B cell (primary cell): ENCODE data around the gene ARHGEF10L. TPM values are rescaled to one million over a fixed set of nuclear protein-coding genes. Genes with fewer than 3 reads are reported as not detected.

Experiments used
- ATAC-seq: fragments of 200-7000 bp; cut with Tn5 transposase; one replicate; pipeline ENCODE4 v1.10.0; 2021; ENCODE audit warnings: low read depth, mild to moderate bottlenecking, moderate number of reproducible peaks, moderate library complexity
- CTCF ChIA-PET: fragments of 350-600 bp; sonication (Branson Sonifier 250); formaldehyde crosslinking; loops from one replicate; lab custom pipeline; 2021; ENCODE audit warnings: antibody characterized with exemption, inconsistent platforms; lab: Charles Lee
- POLR2A ChIA-PET: fragments of 350-600 bp; sonication (Branson Sonifier 250); formaldehyde crosslinking; loops from one replicate; lab custom pipeline; 2021; ENCODE audit warnings: antibody characterized with exemption; lab: Charles Lee
- DNase-seq: peaks from one replicate; pipeline ENCODE4 v3.0.0; 2013
- H2AFZ ChIP-seq: 2 replicates; pipeline ENCODE4 v1.6.1; 2012; ENCODE audit warnings: mild to moderate bottlenecking, low read depth, low read length; ENCODE audit not compliant: insufficient read depth, poor library complexity, severe bottlenecking
- H3K27ac ChIP-seq, 2 donors: 1 replicate in 1 of 2; 2 replicates in 1 of 2; pipeline ENCODE4 v1.5.1; 2012 to 2013; ENCODE audit warnings: low read length in 2 of 2, mild to moderate bottlenecking in 2 of 2, moderate library complexity in 1 of 2
- H3K27me3 ChIP-seq, 4 experiments: fragments of 200-600 bp in 1 of 4; sonication (generic) in 1 of 4; replicated peaks in 1 of 4; 1 replicate in 2 of 4; 2 replicates in 2 of 4; pipeline versions ENCODE4 v1.6.1 to v1.7.0; 2013 to 2016; ENCODE audit warnings: low read length in 3 of 4, mild to moderate bottlenecking in 2 of 4, mixed read lengths in 1 of 4, moderate library complexity in 1 of 4; ENCODE audit not compliant: insufficient read depth in 4 of 4, control insufficient read depth in 3 of 4; ENCODE audit errors: control extremely low read depth in 1 of 4
- H3K36me3 ChIP-seq, 2 experiments: replicated peaks in 1 of 2; 1 replicate in 1 of 2; 2 replicates in 1 of 2; pipeline versions ENCODE4 v1.6.1 to v1.7.1; 2013; ENCODE audit warnings: low read length in 1 of 2; ENCODE audit not compliant: insufficient read depth in 2 of 2, control insufficient read depth in 1 of 2; ENCODE audit errors: control extremely low read depth in 1 of 2, extremely low read depth in 1 of 2
- H3K4me1 ChIP-seq, 2 donors: fragments of 200-600 bp in 1 of 2; sonication (generic) in 1 of 2; 1 replicate in 1 of 2; 2 replicates in 1 of 2; pipeline versions ENCODE4 v1.5.1 to v1.6.1; 2013 to 2017; ENCODE audit warnings: low read length in 2 of 2; ENCODE audit not compliant: control insufficient read depth in 2 of 2, insufficient read depth in 2 of 2
- H3K4me2 ChIP-seq: replicated peaks from 2 replicates; pipeline ENCODE3; 2012; ENCODE audit warnings: mild to moderate bottlenecking, low read depth, low read length; ENCODE audit not compliant: poor library complexity, severe bottlenecking
- H3K4me3 ChIP-seq, 5 experiments: fragments of 200-600 bp in 1 of 5; sonication (generic) in 1 of 5; 1 replicate in 3 of 5; 2 replicates in 2 of 5; pipeline versions ENCODE4 v1.5.1 to v1.7.0; 2011 to 2016; ENCODE audit warnings: low read length in 4 of 5, mild to moderate bottlenecking in 4 of 5, low read depth in 2 of 5, control low read depth in 1 of 5, moderate library complexity in 1 of 5; ENCODE audit not compliant: insufficient read depth in 1 of 5; ENCODE audit errors: control extremely low read depth in 1 of 5, extremely low read depth in 1 of 5
- H3K79me2 ChIP-seq: fragments of 200-600 bp; sonication (generic); one replicate; pipeline ENCODE4 v1.6.0; 2016; ENCODE audit warnings: low read length; ENCODE audit not compliant: control insufficient read depth, insufficient read depth
- H3K9ac ChIP-seq: fragments of 200-600 bp; sonication (generic); 2 replicates; pipeline ENCODE4 v1.6.1; 2017; ENCODE audit warnings: mild to moderate bottlenecking, low read length, moderate library complexity
- H3K9me3 ChIP-seq, 3 donors: one replicate each; pipeline versions ENCODE4 v1.6.1 to v1.7.1; 2013; ENCODE audit warnings: low read length in 2 of 3; ENCODE audit not compliant: control insufficient read depth in 2 of 3, insufficient read depth in 1 of 3; ENCODE audit errors: control extremely low read depth in 1 of 3
- H4K20me1 ChIP-seq: 2 replicates; pipeline ENCODE4 v1.6.0; 2012; ENCODE audit warnings: mild to moderate bottlenecking, low read length; ENCODE audit not compliant: insufficient read depth, control insufficient read depth, poor library complexity, severe bottlenecking
- H3K27ac Mint-ChIP-seq: one replicate; pipeline ENCODE4 v1.8.0; 2021; ENCODE audit warnings: mixed read lengths
- H3K27me3 Mint-ChIP-seq: one replicate; pipeline ENCODE4 v1.8.0; 2021; ENCODE audit warnings: mixed read lengths
- H3K4me1 Mint-ChIP-seq: one replicate; pipeline ENCODE4 v1.8.0; 2021; ENCODE audit warnings: mixed read lengths
- H3K4me3 Mint-ChIP-seq: one replicate; pipeline ENCODE4 v1.8.0; 2021; ENCODE audit warnings: mixed read lengths
- H3K9me3 Mint-ChIP-seq: one replicate; pipeline ENCODE4 v1.8.0; 2022; ENCODE audit warnings: mixed read lengths; ENCODE audit not compliant: insufficient read depth
- EZH2 ChIP-seq: IDR thresholded peaks from 2 replicates; pipeline ENCODE4 v1.6.1; 2012; ENCODE audit warnings: borderline replicate concordance, low read depth, mild to moderate bottlenecking, moderate library complexity, low read length; ENCODE audit not compliant: insufficient read depth, poor library complexity, severe bottlenecking
- WGBS: methylation state at CpG from one replicate; pipeline ENCODE4 v1.1.5; 2013; ENCODE audit warnings: missing lambda C conversion rate; ENCODE audit not compliant: insufficient coverage; 5-methylcytosine and 5-hydroxymethylcytosine counted together
- intact Hi-C: fragments of 100-400 bp; cut with micrococcal nuclease; formaldehyde crosslinking; loops from one replicate; pipeline ENCODE4 v1.10.0; 2022
- polyA plus RNA-seq: library from polyadenylated mRNA; depleted of rRNA; stranded (reverse); fragments of >200 nt; gene quantifications from 2 replicates; pipeline ENCODE4 v1.2.3, GENCODE V29; 2012
- total RNA-seq, 2 donors: library from RNA; stranded (reverse); fragments of 120-200 nt in 1 of 2; gene quantifications; 1 replicate in 1 of 2; 2 replicates in 1 of 2; pipeline versions ENCODE4 v1.2.3 to v1.2.4, GENCODE V29; 2013 to 2022
- TF ChIP-seq, protein P1 (sequence below): fragments of 200-600 bp; IDR thresholded peaks from one replicate; pipeline ENCODE4 v1.8.0; 2022; ENCODE audit warnings: antibody characterized with exemption, mild to moderate bottlenecking

Gene ARHGEF10L
- total and polyA plus RNA-seq, 2 donors (not counting 1 experiment from before 2014, with no cell fraction given) = 2.0 to 4.9 TPM

DNA sequence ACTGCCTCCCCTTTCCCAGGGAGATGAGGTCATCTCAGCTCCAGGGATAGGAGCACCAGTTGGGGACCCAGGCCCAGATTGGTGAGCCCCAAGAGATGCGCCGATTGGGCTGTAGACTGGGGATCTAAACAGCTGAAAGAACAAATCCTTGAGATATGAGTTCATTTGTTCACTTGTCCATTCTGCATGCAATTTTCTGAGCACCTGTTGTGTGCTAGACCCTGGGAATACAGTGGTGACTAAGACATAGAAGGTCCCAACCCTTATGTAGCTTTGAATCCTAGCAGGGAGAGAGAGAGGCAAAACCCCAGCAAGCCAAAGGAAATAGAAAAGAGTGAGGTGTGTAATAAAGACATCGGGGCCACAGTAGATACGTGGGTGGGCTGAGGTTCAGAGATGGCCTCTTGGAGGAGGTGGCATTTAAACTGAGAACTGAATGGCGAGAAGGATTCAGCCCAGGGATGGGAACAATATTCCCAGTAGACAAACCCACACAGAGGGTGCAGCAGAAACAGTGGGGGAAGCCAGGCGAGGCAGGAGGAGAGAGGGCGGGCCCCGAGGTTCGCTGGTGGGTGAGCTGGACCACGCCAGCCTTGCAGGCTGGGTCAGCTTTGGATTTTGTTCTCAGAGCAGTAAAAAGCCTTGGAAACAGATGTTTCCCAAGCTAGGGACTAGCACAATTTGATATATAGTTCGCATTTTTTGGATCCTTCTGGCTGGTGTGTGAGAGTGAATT lies 110.0 kb downstream of the ARHGEF10L start:
- ATAC-seq = no peak
- 87% methylated on average over 11 of the region's 11 CpGs for WGBS
- intact Hi-C loops = loop anchor here (5.0 kb wide), 1 partner anchor 933 kb away; no protein-coding TSS in a partner anchor
- Histone ChIP-seq H3K9me3 (no peaks in the 10 kb centered on the region), H3K27me3 (no peaks in the 10 kb centered on the region), H3K36me3 (no peaks in the 10 kb centered on the region), H3K4me1 (no peaks in the 10 kb centered on the region), H3K27ac (no peak overlapping the region), H2AFZ (no peak overlapping the region), H3K79me2 (no peaks in the 10 kb centered on the region), H3K4me2 (no peak overlapping the region), H4K20me1 (no peaks in the 10 kb centered on the region), H3K4me3 (no peak overlapping the region), H3K9ac (no peak overlapping the region)
- ChIA-PET CTCF (interaction anchor here (1.3 to 1.6 kb wide), 2 partner anchors 12 to 451 kb away, joined by 3 to 6 read pairs; no protein-coding TSS in a partner anchor), POLR2A (no interaction called here)
- Mint-ChIP-seq H3K27me3 (no peaks in the 10 kb centered on the region), H3K4me1 (no peaks in the 10 kb centered on the region), H3K9me3 (no peaks in the 10 kb centered on the region), H3K4me3 (no peak overlapping the region), H3K27ac (no peak overlapping the region)
- TF ChIP-seq, protein P1, sequence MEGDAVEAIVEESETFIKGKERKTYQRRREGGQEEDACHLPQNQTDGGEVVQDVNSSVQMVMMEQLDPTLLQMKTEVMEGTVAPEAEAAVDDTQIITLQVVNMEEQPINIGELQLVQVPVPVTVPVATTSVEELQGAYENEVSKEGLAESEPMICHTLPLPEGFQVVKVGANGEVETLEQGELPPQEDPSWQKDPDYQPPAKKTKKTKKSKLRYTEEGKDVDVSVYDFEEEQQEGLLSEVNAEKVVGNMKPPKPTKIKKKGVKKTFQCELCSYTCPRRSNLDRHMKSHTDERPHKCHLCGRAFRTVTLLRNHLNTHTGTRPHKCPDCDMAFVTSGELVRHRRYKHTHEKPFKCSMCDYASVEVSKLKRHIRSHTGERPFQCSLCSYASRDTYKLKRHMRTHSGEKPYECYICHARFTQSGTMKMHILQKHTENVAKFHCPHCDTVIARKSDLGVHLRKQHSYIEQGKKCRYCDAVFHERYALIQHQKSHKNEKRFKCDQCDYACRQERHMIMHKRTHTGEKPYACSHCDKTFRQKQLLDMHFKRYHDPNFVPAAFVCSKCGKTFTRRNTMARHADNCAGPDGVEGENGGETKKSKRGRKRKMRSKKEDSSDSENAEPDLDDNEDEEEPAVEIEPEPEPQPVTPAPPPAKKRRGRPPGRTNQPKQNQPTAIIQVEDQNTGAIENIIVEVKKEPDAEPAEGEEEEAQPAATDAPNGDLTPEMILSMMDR = no peak
- TF ChIP-seq EZH2 = no peak
- no peak for DNase-seq

DNA sequence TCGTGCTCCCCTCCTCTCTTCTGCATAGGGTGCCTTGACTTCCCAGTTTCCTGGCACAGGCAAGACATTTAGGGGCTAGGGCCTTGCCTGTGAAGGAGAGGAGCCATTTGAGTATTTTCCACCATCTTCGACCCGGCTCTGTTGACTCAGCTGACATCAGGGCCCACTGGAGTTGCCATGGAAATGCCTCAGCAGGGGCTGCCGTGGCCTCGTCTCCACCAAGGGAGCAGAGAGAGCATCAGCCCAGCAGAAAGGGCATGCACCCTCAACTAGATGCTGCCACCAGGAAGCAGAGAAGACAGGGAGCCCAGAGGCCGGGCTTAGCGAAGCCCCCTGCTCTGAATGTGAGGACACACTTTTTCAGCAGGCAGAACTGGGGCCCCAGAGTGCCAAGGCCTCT lies 113.8 kb downstream of the ARHGEF10L start:
- ATAC-seq (no peak), DNase-seq (no peak)
- intact Hi-C loops = loop anchor here (5.0 kb wide), 1 partner anchor 929 kb away; no protein-coding TSS in a partner anchor
- Histone ChIP-seq H3K27ac (no peak overlapping the region), H2AFZ (no peak overlapping the region), H3K79me2 (no peaks in the 10 kb centered on the region), H3K4me3 (no peak overlapping the region), H3K4me2 (no peak overlapping the region), H3K27me3 (no peaks in the 10 kb centered on the region), H4K20me1 (no peaks in the 10 kb centered on the region), H3K9me3 (no peaks in the 10 kb centered on the region), H3K4me1 (no peaks in the 10 kb centered on the region), H3K9ac (no peak overlapping the region), H3K36me3 (no peaks in the 10 kb centered on the region)
- H3K9me3 Mint-ChIP-seq = no peaks in the 10 kb centered on the region
- H3K4me3 Mint-ChIP-seq = no peak overlapping the region
- no peak overlapping the region for H3K27ac Mint-ChIP-seq
- 82% methylated on average over 6 of the region's 7 CpGs for WGBS
- CTCF ChIA-PET = interaction anchor here (1.5 to 3.7 kb wide), 3 partner anchors 9 to 86 kb away, joined by 3 to 16 read pairs (median 3); no protein-coding TSS in a partner anchor
- POLR2A ChIA-PET = no interaction called here
- no peaks in the 10 kb centered on the region for H3K27me3 Mint-ChIP-seq
- H3K4me1 Mint-ChIP-seq = no peaks in the 10 kb centered on the region
- no peak for TF ChIP-seq EZH2
- TF ChIP-seq, protein P1 = no peak
